Measurements from ENCODE around the gene ECE2. TPM values are rescaled to one million over a fixed set of nuclear protein-coding genes. Genes with fewer than 3 reads are reported as not detected.
A peak's percentile ranks its signal among the peaks of the same experiment; 100 is the strongest.

The ECE2 gene
- total RNA-seq, 1 donor from 2014 or later = not detected

DNA sequence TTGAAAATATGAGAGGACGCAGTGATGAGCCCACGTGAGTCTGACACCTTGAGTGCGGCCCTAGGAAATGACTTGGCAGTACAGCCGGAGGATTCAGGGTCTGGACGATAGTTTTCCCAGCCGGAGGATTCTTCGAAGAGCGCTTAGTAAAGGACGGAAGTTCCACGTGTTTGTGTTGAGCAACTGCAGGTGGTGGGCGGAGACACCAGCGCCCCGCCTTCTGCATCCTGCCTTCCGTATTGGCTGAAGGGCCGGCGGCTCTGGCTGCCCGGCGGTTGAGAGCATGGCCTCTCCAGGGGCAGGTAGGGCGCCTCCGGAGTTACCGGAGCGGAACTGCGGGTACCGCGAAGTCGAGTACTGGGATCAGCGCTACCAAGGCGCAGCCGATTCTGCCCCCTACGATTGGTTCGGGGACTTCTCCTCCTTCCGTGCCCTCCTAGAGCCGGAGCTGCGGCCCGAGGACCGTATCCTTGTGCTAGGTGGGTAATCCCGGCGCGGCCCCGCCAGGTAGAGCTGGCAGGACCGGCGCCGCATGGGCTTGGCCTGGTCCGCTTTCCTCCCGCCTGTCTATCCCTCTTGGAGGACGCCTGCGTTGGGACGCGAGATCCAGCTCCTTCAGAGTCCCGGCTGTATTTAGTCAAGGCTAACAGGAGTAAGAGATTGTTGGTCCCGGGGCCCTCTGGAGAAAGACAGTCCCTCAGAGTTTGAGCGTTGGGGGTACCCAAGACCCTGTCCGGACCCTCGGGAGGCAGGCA is 26.2 kb upstream of the ECE2 start, which contains the start of gene EEF1AKMT4:
EEF1AKMT4 (plus strand) TSS at position 261 of the 755 bp plus-strand sequence; CDS start at position 284, 23 bp downstream.
- Histone ChIP-seq H3K4me1 (peaks cover 33% of the 10 kb centered on the region), H3K27ac (replicated peaks) (peak within 1 kb of the TSS; percentile 89), H3K27me3 (ENCODE audit: low read depth) (no peaks in the 10 kb centered on the region), H3K36me3 (peaks cover 11% of the 10 kb centered on the region), H3K4me3 (peak within 1 kb of the TSS; percentile 75), H3K9me3 (replicated peaks) (no peaks in the 10 kb centered on the region)
- TF ChIP-seq, protein P1, sequence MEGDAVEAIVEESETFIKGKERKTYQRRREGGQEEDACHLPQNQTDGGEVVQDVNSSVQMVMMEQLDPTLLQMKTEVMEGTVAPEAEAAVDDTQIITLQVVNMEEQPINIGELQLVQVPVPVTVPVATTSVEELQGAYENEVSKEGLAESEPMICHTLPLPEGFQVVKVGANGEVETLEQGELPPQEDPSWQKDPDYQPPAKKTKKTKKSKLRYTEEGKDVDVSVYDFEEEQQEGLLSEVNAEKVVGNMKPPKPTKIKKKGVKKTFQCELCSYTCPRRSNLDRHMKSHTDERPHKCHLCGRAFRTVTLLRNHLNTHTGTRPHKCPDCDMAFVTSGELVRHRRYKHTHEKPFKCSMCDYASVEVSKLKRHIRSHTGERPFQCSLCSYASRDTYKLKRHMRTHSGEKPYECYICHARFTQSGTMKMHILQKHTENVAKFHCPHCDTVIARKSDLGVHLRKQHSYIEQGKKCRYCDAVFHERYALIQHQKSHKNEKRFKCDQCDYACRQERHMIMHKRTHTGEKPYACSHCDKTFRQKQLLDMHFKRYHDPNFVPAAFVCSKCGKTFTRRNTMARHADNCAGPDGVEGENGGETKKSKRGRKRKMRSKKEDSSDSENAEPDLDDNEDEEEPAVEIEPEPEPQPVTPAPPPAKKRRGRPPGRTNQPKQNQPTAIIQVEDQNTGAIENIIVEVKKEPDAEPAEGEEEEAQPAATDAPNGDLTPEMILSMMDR (IDR thresholded peaks at IDR 0.05; ENCODE audit: borderline replicate concordance) = peak; percentile 64
- intact Hi-C loops (cut with micrococcal nuclease) = loop anchor here (10.0 kb wide), 1 partner anchor 65 kb away; the partner anchor contains the start of gene ABCF3
- peak; percentile 95 for DNase-seq

DNA sequence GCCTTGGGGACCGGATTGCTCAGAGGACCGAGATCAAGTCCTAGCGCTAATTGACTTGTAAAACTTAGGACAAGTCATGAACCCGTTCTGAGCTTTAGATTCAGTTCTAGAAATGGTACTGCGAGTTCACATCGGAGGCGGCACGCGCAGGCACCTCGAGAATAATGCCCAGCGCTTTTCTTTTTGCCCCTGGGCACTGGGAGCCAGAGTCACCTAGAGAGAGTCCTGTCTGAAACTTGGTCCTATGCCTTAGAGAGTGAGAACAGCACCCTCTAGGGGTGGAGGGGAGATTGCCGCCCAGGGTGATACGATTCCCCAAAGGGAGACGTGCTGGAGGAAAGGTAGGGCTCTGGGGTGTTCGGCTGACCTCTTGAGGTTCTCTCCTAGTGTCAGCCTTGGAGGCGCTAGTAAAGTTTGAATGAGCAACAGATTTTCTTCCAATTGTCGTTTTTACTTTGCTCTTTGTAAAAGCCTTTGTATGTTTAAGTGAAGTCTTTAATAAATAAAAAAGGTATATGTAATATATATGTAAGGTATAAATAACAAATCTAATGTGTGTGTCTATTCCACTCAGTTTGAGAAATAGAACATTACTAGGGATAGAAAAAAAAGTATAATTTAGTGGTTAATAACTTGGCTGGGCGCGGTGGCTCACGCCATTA is 25.5 kb upstream of the ECE2 start:
- H3K4me1 ChIP-seq = peaks cover 33% of the 10 kb centered on the region
- intact Hi-C loops (cut with micrococcal nuclease) = no loop called here

DNA sequence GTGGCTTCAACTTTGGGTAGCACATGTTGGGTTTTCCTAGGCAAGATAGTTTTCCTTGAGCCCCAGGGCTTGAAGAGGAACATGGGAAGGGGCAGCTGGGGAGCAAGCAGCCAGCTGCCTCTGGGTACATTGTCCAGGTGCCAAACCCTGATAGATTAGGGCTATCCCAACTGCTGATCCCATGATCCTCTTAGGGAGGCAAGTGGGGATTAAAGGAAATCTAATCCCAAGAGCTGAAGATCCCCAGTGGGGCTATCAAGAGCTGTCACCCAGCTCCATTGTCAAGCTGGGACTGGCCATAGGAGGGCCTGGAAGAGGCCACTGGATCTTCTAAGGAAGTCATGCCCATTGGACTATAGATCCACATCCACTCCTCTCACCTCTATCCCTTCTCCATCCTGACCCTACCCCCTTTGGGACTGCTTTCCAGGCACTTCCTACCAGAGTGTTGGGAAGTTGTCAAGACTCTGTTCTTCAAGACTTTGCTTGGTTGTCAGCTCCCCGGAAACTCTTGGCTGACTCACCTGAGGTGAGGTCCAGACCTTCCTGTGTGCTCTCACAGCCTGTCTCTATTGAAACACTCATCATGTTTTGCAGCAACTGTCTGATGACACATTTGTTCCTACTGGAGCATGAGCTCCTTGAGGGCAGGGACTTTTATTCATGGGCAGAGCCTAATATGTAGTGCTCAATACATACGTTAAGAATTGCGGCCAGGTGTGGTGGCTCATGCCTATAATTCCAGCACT is 20.4 kb upstream of the ECE2 start:
- Histone ChIP-seq H3K27me3 (ENCODE audit: low read depth) (peaks cover 26% of the 10 kb centered on the region), H3K4me1 (peaks cover 14% of the 10 kb centered on the region), H3K27ac (replicated peaks) (no peak overlapping the region), H3K36me3 (no peaks in the 10 kb centered on the region), H3K9me3 (replicated peaks) (no peaks in the 10 kb centered on the region), H3K4me3 (no peak overlapping the region)
- intact Hi-C loops (cut with micrococcal nuclease) = no loop called here
- TF ChIP-seq, protein P1 (IDR thresholded peaks at IDR 0.05; ENCODE audit: borderline replicate concordance) = no peak
- DNase-seq = no peak

More for the DNA sequence above, 25.5 kb upstream of the ECE2 start:
- TF ChIP-seq, protein P1 (IDR thresholded peaks at IDR 0.05; ENCODE audit: borderline replicate concordance) = peak; percentile 97
- Histone ChIP-seq H3K27ac (replicated peaks) (peak overlapping the region; percentile 89), H3K36me3 (peaks cover 4% of the 10 kb centered on the region), H3K27me3 (ENCODE audit: low read depth) (no peaks in the 10 kb centered on the region), H3K9me3 (replicated peaks) (no peaks in the 10 kb centered on the region), H3K4me3 (peak overlapping the region; percentile 75)
- peak; percentile 86 for DNase-seq

DNA sequence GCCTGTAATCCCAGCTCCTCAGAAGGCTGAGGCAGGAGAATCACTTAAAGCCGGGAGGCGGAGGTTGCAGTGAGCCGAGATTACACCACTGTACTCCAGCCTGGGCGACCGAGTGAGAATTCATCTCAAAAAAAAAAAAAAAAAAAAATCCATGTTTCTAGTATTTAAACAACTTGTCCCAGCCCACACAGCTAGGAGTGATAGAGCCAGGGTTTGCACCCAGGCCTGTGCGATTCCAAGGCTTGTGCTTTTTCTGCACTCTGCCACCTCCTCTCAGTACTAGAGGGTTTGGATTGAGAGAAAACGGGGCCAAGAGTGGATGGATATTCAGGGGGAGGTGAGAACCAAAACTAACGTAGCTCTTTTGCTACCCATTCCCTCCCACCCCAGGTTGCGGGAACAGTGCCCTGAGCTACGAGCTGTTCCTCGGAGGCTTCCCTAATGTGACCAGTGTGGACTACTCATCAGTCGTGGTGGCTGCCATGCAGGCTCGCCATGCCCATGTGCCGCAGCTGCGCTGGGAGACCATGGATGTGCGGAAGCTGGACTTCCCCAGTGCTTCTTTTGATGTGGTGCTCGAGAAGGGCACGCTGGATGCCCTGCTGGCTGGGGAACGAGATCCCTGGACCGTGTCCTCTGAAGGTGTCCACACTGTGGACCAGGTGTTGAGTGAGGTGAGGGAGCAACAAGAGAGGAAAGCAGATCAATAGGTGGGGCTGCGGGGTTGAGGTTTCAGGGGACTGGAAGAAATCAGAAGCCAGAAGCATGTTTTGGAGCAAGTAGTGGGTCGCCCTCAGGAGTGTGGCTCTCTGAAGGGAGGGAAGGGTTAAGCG is 18.5 kb upstream of the ECE2 start:
- intact Hi-C loops (cut with micrococcal nuclease) = no loop called here
- Histone ChIP-seq H3K4me1 (peaks cover 27% of the 10 kb centered on the region), H3K9me3 (replicated peaks) (no peaks in the 10 kb centered on the region), H3K27me3 (ENCODE audit: low read depth) (peaks cover 43% of the 10 kb centered on the region), H3K36me3 (no peaks in the 10 kb centered on the region), H3K27ac (replicated peaks) (no peak overlapping the region), H3K4me3 (no peak overlapping the region)
- DNase-seq = no peak
- TF ChIP-seq, protein P1 (IDR thresholded peaks at IDR 0.05; ENCODE audit: borderline replicate concordance) = no peak

All from left ventricle myocardium inferior (tissue), 1 donor.